ENCODE measurements around the gene SH3BGRL2.
"Not testable (repeated sequence)": the region's sequence is repeated elsewhere in the genome, so short reads cannot be mapped to it uniquely, and the experiment has no call there.

The SH3BGRL2 gene

GRCh38 chr6:79617518-79617941 lies 13.6 kb upstream of the SH3BGRL2 start:
- Histone ChIP-seq H3K9ac (ENCODE audit: low read depth, low read length) (no peak overlapping the region), H3K27me3 (ENCODE audit: insufficient read depth, low read length) (no peaks in the 10 kb centered on the region), H3K27ac (ENCODE audit: low read depth, low read length) (no peak overlapping the region), H3K36me3 (ENCODE audit: insufficient read depth, low read length) (no peaks in the 10 kb centered on the region), H3K9me3 (ENCODE audit: insufficient read depth, low read depth, low read length) (no peaks in the 10 kb centered on the region), H3K4me1 (ENCODE audit: insufficient read depth, low read length) (no peaks in the 10 kb centered on the region), H3K4me3 (ENCODE audit: low read length) (no peak overlapping the region)
- 88% methylated on average over 1 of the region's 1 CpG for WGBS

- H3K27me3 ChIP-seq (ENCODE audit: insufficient read depth, low read length); H3K4me1 ChIP-seq (ENCODE audit: insufficient read depth, low read length); H3K4me3 ChIP-seq (ENCODE audit: low read length); H3K9ac ChIP-seq (ENCODE audit: low read depth, low read length); H3K9me3 ChIP-seq (ENCODE audit: insufficient read depth, low read depth, low read length); H3K27ac ChIP-seq (ENCODE audit: low read depth, low read length); H3K36me3 ChIP-seq (ENCODE audit: insufficient read depth, low read length): not testable (repeated sequence)
- WGBS = 90% methylated on average over 13 of the region's 13 CpGs
These were observed 12.7 kb upstream of the SH3BGRL2 start for GRCh38 chr6:79618425-79618824.

- 94% methylated on average over 2 of the region's 2 CpGs for WGBS
- no peak overlapping the region for H3K9ac ChIP-seq (ENCODE audit: low read depth, low read length)
- H3K4me3 ChIP-seq (ENCODE audit: low read length) = no peak overlapping the region
- no peaks in the 10 kb centered on the region for H3K27me3 ChIP-seq (ENCODE audit: insufficient read depth, low read length)
- H3K4me1 ChIP-seq (ENCODE audit: insufficient read depth, low read length) = no peaks in the 10 kb centered on the region
- no peaks in the 10 kb centered on the region for H3K36me3 ChIP-seq (ENCODE audit: insufficient read depth, low read length)
- no peaks in the 10 kb centered on the region for H3K9me3 ChIP-seq (ENCODE audit: insufficient read depth, low read depth, low read length)
- H3K27ac ChIP-seq (ENCODE audit: low read depth, low read length) = no peak overlapping the region
These were observed 9.6 kb upstream of the SH3BGRL2 start for GRCh38 chr6:79621579-79621978.

GRCh38 chr6:79622364-79622763 lies 8.8 kb upstream of the SH3BGRL2 start:
- no peaks in the 10 kb centered on the region for H3K9me3 ChIP-seq (ENCODE audit: insufficient read depth, low read depth, low read length)
- H3K36me3 ChIP-seq (ENCODE audit: insufficient read depth, low read length) = no peaks in the 10 kb centered on the region
- no peak overlapping the region for H3K4me3 ChIP-seq (ENCODE audit: low read length)
- H3K9ac ChIP-seq (ENCODE audit: low read depth, low read length) = no peak overlapping the region
- H3K27ac ChIP-seq (ENCODE audit: low read depth, low read length) = no peak overlapping the region
- H3K27me3 ChIP-seq (ENCODE audit: insufficient read depth, low read length) = no peaks in the 10 kb centered on the region
- WGBS = 94% methylated on average over 1 of the region's 1 CpG
- no peaks in the 10 kb centered on the region for H3K4me1 ChIP-seq (ENCODE audit: insufficient read depth, low read length)

- no peak overlapping the region for H3K27ac ChIP-seq (ENCODE audit: low read depth, low read length)
- H3K36me3 ChIP-seq (ENCODE audit: insufficient read depth, low read length) = no peaks in the 10 kb centered on the region
- no peaks in the 10 kb centered on the region for H3K27me3 ChIP-seq (ENCODE audit: insufficient read depth, low read length)
- H3K4me1 ChIP-seq (ENCODE audit: insufficient read depth, low read length) = no peaks in the 10 kb centered on the region
- no peak overlapping the region for H3K9ac ChIP-seq (ENCODE audit: low read depth, low read length)
- no peaks in the 10 kb centered on the region for H3K9me3 ChIP-seq (ENCODE audit: insufficient read depth, low read depth, low read length)
- H3K4me3 ChIP-seq (ENCODE audit: low read length) = no peak overlapping the region
- WGBS = 92% methylated on average over 5 of the region's 5 CpGs
These were observed 8.0 kb upstream of the SH3BGRL2 start for GRCh38 chr6:79623106-79623505.

GRCh38 chr6:79625746-79626145 lies 5.4 kb upstream of the SH3BGRL2 start:
- Histone ChIP-seq H3K36me3 (ENCODE audit: insufficient read depth, low read length) (no peaks in the 10 kb centered on the region), H3K4me1 (ENCODE audit: insufficient read depth, low read length) (no peaks in the 10 kb centered on the region), H3K9me3 (ENCODE audit: insufficient read depth, low read depth, low read length) (no peaks in the 10 kb centered on the region), H3K4me3 (ENCODE audit: low read length) (no peak overlapping the region), H3K27me3 (ENCODE audit: insufficient read depth, low read length) (peaks cover 16% of the 10 kb centered on the region), H3K9ac (ENCODE audit: low read depth, low read length) (no peak overlapping the region), H3K27ac (ENCODE audit: low read depth, low read length) (no peak overlapping the region)

- H3K4me1 ChIP-seq (ENCODE audit: insufficient read depth, low read length) = peaks cover under 1% of the 10 kb centered on the region; the same call in 1 of the 2 replicates
- H3K9me3 ChIP-seq (ENCODE audit: insufficient read depth, low read depth, low read length) = no peaks in the 10 kb centered on the region
- no peak overlapping the region for H3K9ac ChIP-seq (ENCODE audit: low read depth, low read length)
- H3K4me3 ChIP-seq (ENCODE audit: low read length) = no peak overlapping the region
- H3K36me3 ChIP-seq (ENCODE audit: insufficient read depth, low read length) = no peaks in the 10 kb centered on the region
- peaks cover 19% of the 10 kb centered on the region for H3K27me3 ChIP-seq (ENCODE audit: insufficient read depth, low read length)
- no peak overlapping the region for H3K27ac ChIP-seq (ENCODE audit: low read depth, low read length)
- 87% methylated on average over 3 of the region's 3 CpGs for WGBS
These were observed 4.3 kb upstream of the SH3BGRL2 start for GRCh38 chr6:79626811-79627210.

- no peak overlapping the region for H3K4me3 ChIP-seq (ENCODE audit: low read length)
- H3K27ac ChIP-seq (ENCODE audit: low read depth, low read length) = no peak overlapping the region
- no peak overlapping the region for H3K9ac ChIP-seq (ENCODE audit: low read depth, low read length)
- H3K9me3 ChIP-seq (ENCODE audit: insufficient read depth, low read depth, low read length) = no peaks in the 10 kb centered on the region
- no peaks in the 10 kb centered on the region for H3K36me3 ChIP-seq (ENCODE audit: insufficient read depth, low read length)
- H3K27me3 ChIP-seq (ENCODE audit: insufficient read depth, low read length) = peaks cover 25% of the 10 kb centered on the region
- H3K4me1 ChIP-seq (ENCODE audit: insufficient read depth, low read length) = peaks cover 6% of the 10 kb centered on the region
These were observed 3.7 kb upstream of the SH3BGRL2 start for GRCh38 chr6:79627422-79627821.

- H3K27ac ChIP-seq (ENCODE audit: low read depth, low read length) = no peak overlapping the region
- WGBS = 84% methylated on average over 5 of the region's 5 CpGs
These were observed 2.5 kb upstream of the SH3BGRL2 start for GRCh38 chr6:79628466-79629288.

GRCh38 chr6:79630380-79630882 lies 698 bp upstream of the SH3BGRL2 start:
- H3K9me3 ChIP-seq (ENCODE audit: insufficient read depth, low read depth, low read length) = no peaks in the 10 kb centered on the region
- H3K36me3 ChIP-seq (ENCODE audit: insufficient read depth, low read length) = no peaks in the 10 kb centered on the region
- H3K27me3 ChIP-seq (ENCODE audit: insufficient read depth, low read length) = peaks cover 25% of the 10 kb centered on the region
- peak overlapping the region; percentile 98 for H3K4me3 ChIP-seq (ENCODE audit: low read length)
- H3K4me1 ChIP-seq (ENCODE audit: insufficient read depth, low read length) = peaks cover 14% of the 10 kb centered on the region
- H3K27ac ChIP-seq (ENCODE audit: low read depth, low read length) = no peak overlapping the region
- 52% methylated on average over 7 of the region's 8 CpGs for WGBS
- H3K9ac ChIP-seq (ENCODE audit: low read depth, low read length) = peak overlapping the region; percentile 90; the same call in 1 of the 2 replicates

More at GRCh38 chr6:79628466-79629288, 2.5 kb upstream of the SH3BGRL2 start:
- peaks cover 7% of the 10 kb centered on the region for H3K4me1 ChIP-seq (ENCODE audit: insufficient read depth, low read length)
- H3K27me3 ChIP-seq (ENCODE audit: insufficient read depth, low read length) = peaks cover 25% of the 10 kb centered on the region
- no peaks in the 10 kb centered on the region for H3K36me3 ChIP-seq (ENCODE audit: insufficient read depth, low read length)
- H3K9me3 ChIP-seq (ENCODE audit: insufficient read depth, low read depth, low read length) = no peaks in the 10 kb centered on the region
- no peak overlapping the region for H3K4me3 ChIP-seq (ENCODE audit: low read length)
- H3K9ac ChIP-seq (ENCODE audit: low read depth, low read length) = no peak overlapping the region

- 8% methylated on average over 12 of the region's 12 CpGs for WGBS
- H3K9ac ChIP-seq (ENCODE audit: low read depth, low read length) = peak overlapping the region; percentile 90
- H3K27ac ChIP-seq (ENCODE audit: low read depth, low read length) = peak overlapping the region; percentile 79
- peaks cover 25% of the 10 kb centered on the region for H3K27me3 ChIP-seq (ENCODE audit: insufficient read depth, low read length)
- H3K4me3 ChIP-seq (ENCODE audit: low read length) = peak overlapping the region; percentile 98
- peaks cover 14% of the 10 kb centered on the region for H3K4me1 ChIP-seq (ENCODE audit: insufficient read depth, low read length)
- H3K9me3 ChIP-seq (ENCODE audit: insufficient read depth, low read depth, low read length) = no peaks in the 10 kb centered on the region
- no peaks in the 10 kb centered on the region for H3K36me3 ChIP-seq (ENCODE audit: insufficient read depth, low read length)
These were observed 604 bp downstream of the SH3BGRL2 start for GRCh38 chr6:79631693-79632172.

All from HUES64 (cell line).